Dendritic cell treated with granulocyte-macrophage colony-stimulating factor and Interleukin-4, amounts not matched to agents 40 ng/mL and 50 ng/mL, for 4 days (primary cell): Measurements from ENCODE around the gene ZMIZ2.
A peak's percentile ranks its signal among the peaks of the same experiment; 100 is the strongest.

Source experiments
- H3K27ac Mint-ChIP-seq: one replicate; pipeline ENCODE4 v1.8.0; 2022; ENCODE audit warnings: mild to moderate bottlenecking, mixed read lengths
- H3K27me3 Mint-ChIP-seq: one replicate; pipeline ENCODE4 v1.8.0; 2022; ENCODE audit warnings: mild to moderate bottlenecking, mixed read lengths
- H3K36me3 Mint-ChIP-seq: one replicate; pipeline ENCODE4 v1.8.0; 2022; ENCODE audit warnings: low read depth, mixed read lengths
- H3K4me1 Mint-ChIP-seq: one replicate; pipeline ENCODE4 v1.8.0; 2022; ENCODE audit warnings: low read depth, mixed read lengths
- H3K4me3 Mint-ChIP-seq: one replicate; pipeline ENCODE4 v1.8.0; 2022; ENCODE audit warnings: mild to moderate bottlenecking, moderate library complexity, mixed read lengths
- H3K9me3 Mint-ChIP-seq: one replicate; pipeline ENCODE4 v1.8.0; 2022; ENCODE audit warnings: mixed read lengths
- intact Hi-C: fragments of 100-400 bp; cut with micrococcal nuclease; formaldehyde crosslinking; loops from one replicate; pipeline ENCODE4 v1.15.0; 2022

Gene ZMIZ2

DNA sequence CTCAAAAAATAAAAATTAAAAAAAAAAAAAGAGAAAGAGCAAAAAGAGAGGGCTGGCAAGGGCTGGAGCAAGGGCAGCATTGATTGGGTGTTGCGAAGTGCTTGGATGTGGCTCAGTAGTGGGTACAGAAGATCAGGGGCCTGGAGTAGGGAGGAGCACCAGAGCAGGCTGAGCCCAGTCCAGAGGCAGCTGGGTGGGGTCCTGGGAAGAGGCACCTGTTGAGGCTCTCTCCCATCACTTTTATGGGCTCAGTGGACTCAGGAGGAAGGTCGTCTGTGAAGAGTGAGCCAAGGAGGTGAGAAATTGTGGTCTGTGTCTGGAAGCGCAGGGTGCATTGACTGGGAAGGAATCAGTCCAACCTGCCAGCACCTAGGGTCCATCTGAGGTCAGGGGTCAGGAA is 11.8 kb upstream of the ZMIZ2 start:
- intact Hi-C loops: no loop called here
- Mint-ChIP-seq H3K9me3 (no peaks in the 10 kb centered on the region), H3K4me3 (no peak overlapping the region), H3K27ac (no peak overlapping the region), H3K36me3 (no peaks in the 10 kb centered on the region), H3K4me1 (peaks cover 27% of the 10 kb centered on the region), H3K27me3 (peaks cover 2% of the 10 kb centered on the region)

DNA sequence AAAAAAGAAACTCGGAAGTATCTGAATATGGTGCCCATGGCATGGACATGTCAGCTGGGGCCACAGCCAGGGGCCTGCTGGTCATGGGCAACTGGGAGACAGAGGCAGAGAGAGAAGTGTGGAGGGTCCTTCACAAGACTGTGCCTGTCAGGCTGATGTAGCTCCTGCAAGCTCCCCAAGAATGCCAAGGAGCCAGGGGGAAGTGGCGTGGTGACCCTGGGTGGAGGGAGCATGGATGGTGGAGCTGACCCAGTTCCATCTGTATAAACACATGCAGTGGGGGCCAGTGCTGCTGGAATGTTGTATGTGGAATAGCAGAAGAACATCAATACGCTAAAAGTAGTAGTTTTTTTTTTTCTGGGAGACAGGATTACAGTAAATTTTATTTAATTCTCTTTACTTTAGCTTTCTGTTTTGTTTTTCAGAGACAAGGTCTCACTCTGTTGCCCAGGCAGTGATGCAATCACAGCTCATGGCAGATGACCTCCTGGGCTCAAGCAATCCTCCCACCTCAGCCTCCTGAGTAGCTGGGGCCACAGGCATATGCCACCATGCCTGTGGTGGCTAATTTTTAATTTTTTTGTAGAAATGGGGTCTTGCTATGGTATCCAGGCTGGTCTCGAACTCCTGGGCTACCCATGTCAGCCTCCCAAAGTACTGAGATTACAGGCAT is 10.5 kb upstream of the ZMIZ2 start:
- H3K27me3 Mint-ChIP-seq: peaks cover 2% of the 10 kb centered on the region
- no peaks in the 10 kb centered on the region for H3K9me3 Mint-ChIP-seq
- H3K4me1 Mint-ChIP-seq: peaks cover 27% of the 10 kb centered on the region
- H3K27ac Mint-ChIP-seq: peak overlapping the region; percentile 62
- H3K4me3 Mint-ChIP-seq: no peak overlapping the region
- intact Hi-C loops: no loop called here
- H3K36me3 Mint-ChIP-seq: no peaks in the 10 kb centered on the region

DNA sequence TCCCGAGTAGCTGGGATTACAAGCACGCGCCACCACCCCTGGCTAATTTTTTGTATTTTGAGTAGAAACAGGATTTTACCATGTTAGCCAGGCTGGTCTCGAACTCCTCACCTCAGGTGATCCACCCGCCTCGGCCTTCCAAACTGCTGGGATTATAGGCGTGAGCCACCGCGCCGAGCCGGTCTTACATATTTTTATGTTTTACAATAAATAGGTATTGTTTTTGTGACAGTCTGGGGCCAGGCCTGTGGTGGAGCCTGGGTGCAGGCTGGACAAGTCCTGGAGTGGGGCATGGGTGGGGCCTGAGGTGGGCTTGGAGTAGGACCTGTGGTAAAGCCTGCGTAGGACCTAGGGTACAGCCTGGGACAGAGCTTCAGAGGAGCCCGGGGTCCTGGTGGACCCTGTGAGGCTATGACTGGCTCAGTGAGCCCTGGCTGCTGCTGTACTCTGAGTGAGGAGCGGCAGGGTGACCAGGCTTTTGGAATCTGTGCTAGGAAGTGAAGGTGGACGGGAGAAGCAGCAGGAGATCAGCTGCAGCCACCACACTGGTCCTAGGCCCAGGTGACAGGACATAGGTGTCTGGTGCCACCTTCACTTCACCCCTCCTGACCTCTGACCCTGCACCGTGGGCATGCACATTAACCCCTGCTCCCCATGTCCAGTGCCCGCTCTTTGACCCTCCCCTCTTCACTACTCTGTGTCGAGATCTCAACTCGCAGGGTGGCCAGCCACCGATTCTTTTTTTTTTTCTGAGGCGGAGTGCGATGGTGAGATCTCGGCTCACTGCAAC is 9.6 kb upstream of the ZMIZ2 start:
- intact Hi-C loops: no loop called here
- no peaks in the 10 kb centered on the region for H3K9me3 Mint-ChIP-seq
- peaks cover 33% of the 10 kb centered on the region for H3K4me1 Mint-ChIP-seq
- no peak overlapping the region for H3K4me3 Mint-ChIP-seq
- H3K27me3 Mint-ChIP-seq: peaks cover 2% of the 10 kb centered on the region
- peak overlapping the region; percentile 9 for H3K27ac Mint-ChIP-seq
- no peaks in the 10 kb centered on the region for H3K36me3 Mint-ChIP-seq

DNA sequence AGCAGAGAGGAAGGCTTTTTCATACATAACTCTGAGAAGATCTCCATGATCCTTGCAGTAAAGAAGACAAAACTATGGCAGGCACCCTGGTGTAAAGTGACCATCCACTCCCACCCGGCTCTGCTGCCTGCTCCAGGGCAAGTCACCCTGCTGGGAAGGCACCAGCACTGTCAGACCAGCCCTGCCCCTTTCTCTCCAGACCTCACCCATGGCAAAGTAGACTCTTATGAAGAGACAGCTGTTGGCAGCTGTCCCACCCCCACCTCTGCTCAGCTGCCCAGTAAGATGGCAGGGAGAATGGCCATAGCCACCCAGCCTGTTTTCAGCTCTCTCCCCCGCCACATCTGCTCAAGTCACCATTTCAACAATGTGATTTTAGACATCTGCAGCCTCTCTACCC is 8.6 kb upstream of the ZMIZ2 start:
- H3K36me3 Mint-ChIP-seq: no peaks in the 10 kb centered on the region
- H3K4me1 Mint-ChIP-seq: peaks cover 25% of the 10 kb centered on the region
- H3K9me3 Mint-ChIP-seq: no peaks in the 10 kb centered on the region
- peak overlapping the region; percentile 9 for H3K27ac Mint-ChIP-seq
- H3K27me3 Mint-ChIP-seq: peaks cover 2% of the 10 kb centered on the region
- intact Hi-C loops: loop anchor here (10.0 kb wide), 1 partner anchor 105 kb away; the partner anchor contains the start of gene H2AZ2
- H3K4me3 Mint-ChIP-seq: no peak overlapping the region

DNA sequence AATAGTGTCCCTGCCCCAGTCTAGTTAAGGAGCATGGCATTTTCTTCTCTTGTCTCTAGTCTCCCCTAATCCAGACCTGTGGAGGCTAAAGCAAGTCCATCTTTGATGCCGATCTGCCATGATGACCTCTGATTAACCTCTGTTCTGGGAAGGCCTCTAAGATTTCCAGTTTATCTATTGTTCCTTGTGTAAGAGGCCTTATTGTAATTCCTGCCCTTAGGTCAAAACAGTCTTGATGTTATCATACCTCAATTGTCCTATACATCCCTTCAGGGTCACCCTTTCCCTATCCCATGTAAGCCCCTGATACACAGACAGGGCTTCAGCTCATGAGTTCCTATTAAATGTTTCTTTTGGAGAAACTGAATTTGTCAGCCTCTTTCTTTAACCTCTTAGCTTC is 4.9 kb upstream of the ZMIZ2 start:
- no peaks in the 10 kb centered on the region for H3K36me3 Mint-ChIP-seq
- no peaks in the 10 kb centered on the region for H3K9me3 Mint-ChIP-seq
- H3K4me3 Mint-ChIP-seq: no peak overlapping the region
- intact Hi-C loops: loop anchor here (10.0 kb wide), 1 partner anchor 101 kb away; the partner anchor contains the start of gene H2AZ2
- H3K27me3 Mint-ChIP-seq: peaks cover 2% of the 10 kb centered on the region
- peak overlapping the region; percentile 11 for H3K27ac Mint-ChIP-seq
- H3K4me1 Mint-ChIP-seq: peaks cover 30% of the 10 kb centered on the region

DNA sequence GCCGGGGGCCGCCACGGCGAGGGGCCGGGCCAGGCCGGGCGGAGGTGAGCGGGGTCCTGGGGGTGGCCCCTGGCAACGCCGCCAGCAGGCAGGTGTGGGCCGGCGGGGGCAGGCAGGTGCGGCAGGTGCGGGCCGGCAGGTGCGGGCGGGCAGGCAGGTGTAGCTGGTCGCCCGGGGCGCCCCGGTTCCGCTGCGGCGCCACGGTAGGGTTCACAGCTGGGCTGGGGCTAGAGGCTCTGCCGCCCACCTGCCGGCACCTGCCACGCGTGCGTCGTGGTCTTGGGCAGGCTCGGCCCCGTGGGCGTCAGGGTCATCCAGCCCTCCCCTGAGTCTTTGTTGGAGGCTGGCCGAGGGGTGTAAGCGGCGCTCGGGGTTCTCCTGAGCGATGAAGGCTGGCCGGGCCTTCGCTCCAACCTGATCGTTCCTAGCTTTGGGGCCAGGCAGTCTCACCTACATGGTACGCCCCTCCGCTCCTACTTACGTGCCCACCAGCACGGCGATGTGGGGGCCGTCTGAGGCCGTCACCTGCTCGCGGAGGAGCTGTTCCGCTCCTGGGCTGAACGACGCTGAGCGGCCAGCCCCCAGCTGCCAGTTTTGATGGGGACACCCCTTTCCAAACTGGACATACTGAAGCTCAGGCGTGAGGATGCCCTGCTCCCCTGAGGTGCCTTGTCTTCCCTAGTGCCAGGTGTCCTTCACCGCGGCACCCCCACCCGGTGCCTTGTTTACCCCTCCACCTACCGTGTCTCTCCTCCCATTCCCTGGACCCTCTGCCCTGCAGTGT is 493 bp downstream of the ZMIZ2 start:
- Mint-ChIP-seq H3K9me3 (no peaks in the 10 kb centered on the region), H3K27ac (peak overlapping the region; percentile 85), H3K4me1 (peaks cover 62% of the 10 kb centered on the region), H3K36me3 (peaks cover 31% of the 10 kb centered on the region), H3K27me3 (no peaks in the 10 kb centered on the region), H3K4me3 (peak overlapping the region; percentile 91)
- intact Hi-C loops: loop anchor here (2.0 to 10.0 kb wide), 4 partner anchors 37 to 162 kb away; partner anchors contain the start of genes H2AZ2 and OGDH

DNA sequence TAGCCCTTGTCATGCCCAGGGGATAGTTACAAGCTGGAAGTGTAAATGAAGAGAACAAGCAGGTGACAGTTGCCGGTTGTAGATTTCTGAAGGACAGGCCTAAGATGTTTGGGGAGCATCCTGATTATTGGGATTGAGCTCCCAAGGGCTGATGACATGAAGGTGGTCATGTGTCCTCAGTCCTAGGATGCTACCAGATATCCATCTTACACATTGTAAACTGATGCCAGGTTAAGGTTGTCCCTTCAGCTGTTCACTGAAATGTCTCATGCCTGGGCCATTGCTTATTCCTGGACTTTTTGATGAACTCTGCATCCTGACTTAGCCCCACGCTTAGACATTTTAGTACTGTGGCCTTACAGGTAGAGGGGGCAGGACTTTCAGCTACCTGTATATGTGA is 1.3 kb downstream of the ZMIZ2 start:
- no peaks in the 10 kb centered on the region for H3K9me3 Mint-ChIP-seq
- no peaks in the 10 kb centered on the region for H3K27me3 Mint-ChIP-seq
- intact Hi-C loops: loop anchor here (1.0 to 10.0 kb wide), 5 partner anchors 38 to 163 kb away; partner anchors contain the start of genes H2AZ2 and OGDH
- H3K27ac Mint-ChIP-seq: peak overlapping the region; percentile 85
- H3K36me3 Mint-ChIP-seq: peaks cover 32% of the 10 kb centered on the region
- peak overlapping the region; percentile 91 for H3K4me3 Mint-ChIP-seq
- H3K4me1 Mint-ChIP-seq: peaks cover 69% of the 10 kb centered on the region

DNA sequence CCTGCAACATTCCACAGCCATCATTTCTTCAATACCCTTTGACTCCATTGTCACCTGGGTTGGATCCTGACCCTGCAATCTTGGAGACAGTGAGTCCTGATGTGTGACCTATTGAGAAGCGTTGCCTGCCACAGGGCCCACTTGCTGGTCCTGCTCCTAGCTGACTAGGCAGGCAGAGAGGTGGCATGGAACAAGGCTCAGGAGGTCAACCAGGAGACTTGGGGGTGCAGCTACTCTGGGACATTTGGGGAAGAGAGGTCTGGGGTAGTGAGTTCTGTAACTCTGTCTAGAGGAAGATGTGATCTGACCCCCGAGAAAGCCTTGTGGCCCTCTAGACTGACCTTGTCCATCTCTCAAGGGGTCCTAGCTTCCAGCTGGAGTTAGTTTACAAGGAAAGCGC is 1.8 kb downstream of the ZMIZ2 start:
- H3K9me3 Mint-ChIP-seq: no peaks in the 10 kb centered on the region
- peak overlapping the region; percentile 85 for H3K27ac Mint-ChIP-seq
- no peaks in the 10 kb centered on the region for H3K27me3 Mint-ChIP-seq
- intact Hi-C loops: loop anchor here (1.0 kb wide), 1 partner anchor 47 kb away; no protein-coding TSS in a partner anchor
- H3K4me3 Mint-ChIP-seq: peak overlapping the region; percentile 78
- H3K4me1 Mint-ChIP-seq: peaks cover 71% of the 10 kb centered on the region
- peaks cover 36% of the 10 kb centered on the region for H3K36me3 Mint-ChIP-seq

DNA sequence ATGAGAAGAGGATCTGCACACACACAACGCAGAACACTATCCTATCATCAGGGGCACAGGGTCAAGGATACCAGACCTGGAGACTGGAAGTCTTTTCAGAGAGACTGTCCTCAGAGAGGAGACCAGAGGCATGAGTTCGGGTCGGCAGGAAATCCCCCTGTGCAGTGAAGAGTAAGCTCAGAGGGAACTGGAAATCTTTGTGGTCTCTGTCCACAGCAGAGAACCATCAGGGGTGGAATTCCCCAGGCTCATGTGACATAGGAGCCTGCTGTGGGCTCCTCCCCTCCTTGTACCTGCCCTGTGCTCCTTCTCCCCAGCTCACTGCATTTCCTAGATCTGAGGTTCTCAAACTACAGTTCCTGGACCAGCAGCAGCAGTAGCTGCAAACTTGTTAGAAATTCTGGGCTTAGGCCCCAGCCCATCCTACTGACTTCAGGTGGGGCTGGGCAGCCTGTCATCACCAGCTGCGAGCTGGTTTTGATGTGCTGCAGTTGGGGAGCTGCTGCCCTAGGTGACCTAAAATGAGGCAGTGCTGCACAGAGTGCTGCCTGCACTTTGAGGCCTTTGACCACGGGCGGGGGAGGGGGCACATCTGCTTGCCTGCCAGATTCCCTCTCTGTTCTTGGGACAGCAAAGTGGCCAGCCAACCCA is 2.4 kb downstream of the ZMIZ2 start:
- no peaks in the 10 kb centered on the region for H3K27me3 Mint-ChIP-seq
- H3K27ac Mint-ChIP-seq: peak overlapping the region; percentile 85
- H3K9me3 Mint-ChIP-seq: no peaks in the 10 kb centered on the region
- H3K4me1 Mint-ChIP-seq: peaks cover 73% of the 10 kb centered on the region
- intact Hi-C loops: loop anchor here (1.0 kb wide), 1 partner anchor 46 kb away; no protein-coding TSS in a partner anchor
- peaks cover 39% of the 10 kb centered on the region for H3K36me3 Mint-ChIP-seq
- H3K4me3 Mint-ChIP-seq: peak overlapping the region; percentile 78

DNA sequence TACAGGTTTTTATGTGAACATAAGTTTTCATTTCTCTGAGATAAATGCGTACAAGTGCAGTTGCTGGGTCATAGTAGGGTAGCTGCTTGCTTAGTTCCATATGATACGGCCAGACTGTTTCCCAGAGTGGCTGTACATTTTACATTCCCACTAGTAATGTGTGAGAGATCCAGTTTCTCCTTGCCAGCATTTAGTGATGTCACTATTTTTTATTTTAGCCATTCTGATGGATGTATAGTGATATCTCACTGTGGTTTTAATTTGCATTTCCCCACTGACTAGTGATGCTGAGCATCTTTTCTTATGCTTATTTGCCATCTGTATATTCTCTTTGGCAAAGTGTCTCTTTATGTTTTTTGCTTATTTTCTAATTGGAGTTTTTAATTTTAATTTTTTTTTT is 4.2 kb downstream of the ZMIZ2 start:
- intact Hi-C loops: no loop called here
- Mint-ChIP-seq H3K4me1 (peaks cover 66% of the 10 kb centered on the region), H3K27ac (peak overlapping the region; percentile 65), H3K36me3 (peaks cover 57% of the 10 kb centered on the region), H3K9me3 (no peaks in the 10 kb centered on the region), H3K27me3 (no peaks in the 10 kb centered on the region), H3K4me3 (no peak overlapping the region)

DNA sequence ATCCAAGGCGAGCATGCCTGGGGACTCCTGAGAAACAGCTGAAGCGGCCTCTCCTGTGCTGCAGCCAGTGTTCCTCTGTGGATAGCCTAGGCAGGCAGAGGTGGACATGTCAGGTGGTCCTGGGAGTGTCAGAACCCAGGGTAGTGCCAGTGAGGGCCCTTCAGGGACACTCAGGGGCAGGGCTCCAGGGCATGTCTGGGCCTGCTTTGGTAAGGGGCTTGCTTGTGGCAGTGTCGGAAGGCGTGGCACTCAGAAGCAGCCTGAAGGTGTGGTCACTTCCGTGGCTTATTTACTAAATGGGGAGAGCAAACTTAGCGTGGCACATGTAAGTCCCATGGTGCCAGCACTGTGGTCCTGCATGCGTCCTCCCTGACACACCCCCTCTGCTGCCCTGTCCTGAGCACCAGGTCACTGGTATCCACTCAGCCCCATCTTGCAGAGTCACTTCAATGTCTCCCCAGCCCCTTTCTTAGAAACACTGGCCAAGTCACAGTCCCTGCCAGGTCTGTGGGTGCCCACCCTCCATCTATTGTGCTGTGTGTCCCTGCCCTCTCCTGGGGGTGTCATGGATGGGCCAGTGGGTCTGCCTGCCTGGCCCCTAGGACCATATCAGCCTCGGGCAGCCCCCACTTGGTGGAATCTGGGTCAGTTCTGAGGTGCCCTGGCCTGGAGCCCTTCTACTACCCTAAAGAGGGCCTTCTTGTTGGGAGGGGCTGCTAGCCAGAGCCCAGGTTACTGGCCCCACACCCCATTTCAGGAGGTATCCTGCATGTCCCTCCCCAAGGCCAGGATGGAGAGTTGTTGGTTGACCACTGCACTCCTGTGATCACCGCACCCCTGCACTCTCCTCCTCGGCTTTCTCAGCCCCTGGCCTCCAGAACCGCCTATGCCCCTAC is 6.4 kb downstream of the ZMIZ2 start:
- intact Hi-C loops: no loop called here
- Mint-ChIP-seq H3K4me3 (no peak overlapping the region), H3K36me3 (peaks cover 68% of the 10 kb centered on the region)

DNA sequence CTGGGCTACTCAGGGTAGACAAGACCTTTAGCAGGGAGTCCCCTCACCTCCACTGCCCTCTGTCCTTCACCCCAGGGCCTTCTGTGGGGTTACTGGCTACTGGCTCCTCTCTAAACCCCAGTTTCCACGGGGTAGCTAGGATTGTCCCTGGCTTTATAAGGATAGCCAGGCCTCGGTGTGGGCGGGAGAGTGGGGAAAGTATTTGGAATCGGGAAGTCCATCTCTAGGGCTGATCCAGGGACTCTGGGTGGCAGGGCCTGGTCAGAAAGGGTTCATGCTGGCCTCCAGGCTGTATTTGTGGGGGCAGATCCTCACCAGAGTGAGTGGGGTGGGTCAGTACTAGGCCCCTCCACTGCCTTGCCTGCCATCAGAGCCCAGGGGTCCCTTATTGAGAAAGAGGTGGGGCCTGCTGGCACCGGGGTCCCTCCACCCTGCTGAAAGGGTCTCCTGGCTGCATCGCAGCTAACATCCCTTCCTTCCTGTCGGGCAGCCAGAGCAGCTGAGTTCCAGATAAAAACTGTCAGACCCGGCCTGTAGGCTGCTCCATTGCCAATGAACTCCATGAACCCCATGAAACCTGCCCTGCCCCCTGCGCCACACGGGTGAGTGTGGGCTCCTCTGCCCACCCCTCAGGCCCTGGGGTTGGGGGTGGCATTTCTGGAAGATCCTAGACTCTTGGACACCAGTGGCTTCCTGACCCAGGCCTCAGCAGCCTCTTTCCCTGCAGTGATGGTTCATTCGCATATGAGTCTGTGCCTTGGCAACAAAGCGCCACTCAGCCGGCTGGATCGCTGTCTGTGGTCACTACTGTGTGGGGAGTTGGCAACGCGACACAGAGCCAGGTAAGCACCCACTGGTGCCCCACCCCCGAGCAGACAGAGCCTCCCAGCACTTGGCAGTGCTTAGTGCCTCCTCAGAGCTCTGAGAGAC is 7.3 kb downstream of the ZMIZ2 start:
- H3K27ac Mint-ChIP-seq: peak overlapping the region; percentile 34
- intact Hi-C loops: no loop called here

More for the DNA sequence above, 6.4 kb downstream of the ZMIZ2 start:
- Mint-ChIP-seq H3K9me3 (no peaks in the 10 kb centered on the region), H3K27me3 (no peaks in the 10 kb centered on the region), H3K4me1 (peaks cover 57% of the 10 kb centered on the region), H3K27ac (peak overlapping the region; percentile 34)

More for the DNA sequence above, 7.3 kb downstream of the ZMIZ2 start:
- Mint-ChIP-seq H3K4me3 (no peak overlapping the region), H3K36me3 (peaks cover 70% of the 10 kb centered on the region), H3K27me3 (no peaks in the 10 kb centered on the region), H3K4me1 (peaks cover 48% of the 10 kb centered on the region), H3K9me3 (no peaks in the 10 kb centered on the region)
